Activated CD8-positive, alpha-beta memory T cell treated with anti-CD3 and anti-CD28 coated beads for 24 hours (primary cell): ENCODE data around the gene SPRED3.
"Not testable (repeated sequence)": the region's sequence is repeated elsewhere in the genome, so short reads cannot be mapped to it uniquely, and the experiment has no call there.

Source experiments
- DNase-seq: peaks from one replicate; pipeline ENCODE4 v3.0.0-alpha.2; 2020

The SPRED3 gene

GRCh38 chr19:38392707-38393308 lies 4.3 kb downstream of the SPRED3 start:
- DNase-seq = no peak

DNA sequence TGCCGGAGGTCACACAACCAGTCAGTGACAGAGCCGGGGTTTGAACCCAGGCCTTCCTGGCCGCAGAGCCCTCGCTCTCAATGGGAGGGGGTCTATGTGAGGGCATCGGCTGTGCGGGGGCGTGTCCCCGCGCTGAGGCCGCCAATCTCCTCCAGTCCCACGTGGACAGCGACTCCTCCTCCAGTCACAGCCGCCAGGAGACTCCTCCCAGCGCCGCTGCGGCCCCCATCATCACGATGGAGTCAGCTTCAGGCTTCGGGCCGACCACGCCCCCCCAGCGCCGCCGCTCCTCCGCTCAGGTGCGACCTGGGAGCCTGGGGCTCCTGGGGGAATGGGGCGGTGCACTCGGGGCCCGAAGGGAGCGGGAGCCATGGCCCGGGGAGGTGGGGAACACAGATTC lies 6.0 kb downstream of the SPRED3 start:
- peak; percentile 86 for DNase-seq

GRCh38 chr19:38395381-38396114 lies 7.1 kb downstream of the SPRED3 start:
- peak; percentile 85 for DNase-seq

GRCh38 chr19:38399081-38399480 lies 10.6 kb downstream of the SPRED3 start:
- no peak for DNase-seq

DNA sequence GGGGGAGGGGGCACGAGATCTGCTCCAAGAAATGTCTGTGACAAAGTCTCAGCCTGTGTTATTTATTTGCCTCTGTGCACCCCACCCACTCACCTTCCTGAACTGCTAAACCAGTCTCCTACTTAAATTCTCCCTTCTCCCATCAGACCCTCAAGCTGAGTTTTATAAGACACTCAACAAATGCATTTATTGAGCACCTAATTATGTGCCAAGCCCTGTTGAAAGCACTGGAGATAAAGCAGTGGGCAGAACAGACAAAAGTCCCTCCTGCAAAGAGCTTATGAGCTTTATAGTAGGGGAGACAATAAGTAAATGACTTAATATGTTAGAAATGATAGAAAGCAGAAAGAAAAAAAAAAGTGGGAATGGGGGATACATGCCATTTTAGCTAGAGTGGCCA lies 11.0 kb downstream of the SPRED3 start:
- no peak for DNase-seq

GRCh38 chr19:38400361-38400760 lies 11.9 kb downstream of the SPRED3 start:
- DNase-seq = no peak

DNA sequence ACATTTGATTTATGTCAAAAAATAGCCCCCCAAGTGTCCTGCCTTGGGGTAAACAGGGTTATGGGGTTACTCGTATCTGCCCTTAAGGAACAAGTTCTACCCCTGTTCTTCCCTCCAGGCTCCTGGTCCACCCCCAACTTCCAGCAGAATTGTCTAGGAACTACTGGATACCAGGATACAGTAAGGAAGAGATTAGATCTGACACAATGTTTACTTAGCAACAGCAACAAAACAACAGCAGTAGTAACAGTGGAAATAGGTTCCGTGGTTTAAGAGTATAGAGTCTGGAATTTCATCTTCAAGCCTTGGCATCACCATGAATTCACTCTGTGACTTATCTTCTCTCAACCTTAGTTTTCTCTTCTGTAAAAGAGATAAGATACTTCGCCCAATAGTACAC lies 12.7 kb downstream of the SPRED3 start:
- DNase-seq = no peak

GRCh38 chr19:38402623-38402966 lies 14.1 kb downstream of the SPRED3 start:
- DNase-seq = no peak

DNA sequence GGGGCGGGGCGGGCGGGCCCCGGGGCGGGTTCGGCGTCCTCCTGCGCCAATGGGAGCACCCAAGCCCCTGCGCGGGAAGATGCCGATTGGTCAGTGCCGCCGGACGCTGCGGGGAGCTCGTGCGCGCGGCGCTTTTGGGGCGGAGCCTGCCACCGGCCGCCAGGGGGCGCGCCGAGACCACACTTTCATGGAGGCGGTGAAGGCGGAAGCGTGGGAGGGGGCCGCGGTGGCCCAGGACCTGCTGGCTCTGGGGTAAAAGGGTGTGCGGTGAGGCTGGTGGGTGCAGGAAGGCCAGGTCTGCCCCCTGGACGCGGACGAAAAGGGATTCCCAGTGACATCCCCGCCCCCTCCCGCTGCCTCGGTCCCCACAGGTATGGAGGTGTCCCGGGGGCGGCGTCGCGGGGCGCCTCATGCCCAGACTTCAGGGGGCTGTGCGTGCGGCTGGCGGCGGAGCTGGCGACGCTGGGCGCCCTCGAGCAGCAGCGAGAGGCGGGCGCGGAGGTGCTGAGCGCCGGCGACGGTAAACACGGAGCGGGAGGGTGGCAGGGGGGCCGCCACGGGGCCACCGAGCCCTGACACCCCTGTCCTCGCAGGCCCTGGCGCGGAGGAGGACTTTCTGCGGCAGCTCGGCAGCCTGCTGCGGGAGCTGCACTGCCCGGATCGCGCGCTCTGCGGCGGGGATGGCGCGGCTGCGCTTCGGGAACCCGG lies 14.6 kb downstream of the SPRED3 start, which contains the start of gene FAM98C:
TSS of gene FAM98C (plus strand) at position 127 of the 708 bp plus-strand sequence. CDS start at position 188, 61 bp downstream.
- DNase-seq = peak; percentile 98

- no peak for DNase-seq
These were observed 16.4 kb downstream of the SPRED3 start for GRCh38 chr19:38404858-38405257.

DNA sequence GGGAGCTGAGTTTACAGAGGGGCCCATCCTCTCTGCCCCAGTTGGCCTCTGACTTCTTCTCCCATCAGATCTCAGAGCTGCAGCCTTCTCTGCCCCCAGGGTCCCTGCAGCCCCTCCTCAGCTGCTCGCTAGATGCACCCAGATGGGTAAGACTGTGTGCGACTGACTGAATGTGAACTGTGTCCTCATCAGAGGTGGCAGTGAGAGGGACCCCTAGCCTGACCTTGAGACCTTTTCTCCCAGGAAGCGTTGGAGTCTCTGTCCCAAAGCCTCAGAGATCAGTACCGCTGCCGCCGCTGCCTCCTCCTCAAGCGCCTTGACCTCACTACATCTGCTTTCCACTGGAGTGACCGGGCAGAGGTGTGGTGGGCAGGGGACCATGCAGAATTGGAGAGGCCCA lies 16.8 kb downstream of the SPRED3 start:
- no peak for DNase-seq

GRCh38 chr19:38409631-38410133 lies 21.2 kb downstream of the SPRED3 start:
- no peak for DNase-seq

DNA sequence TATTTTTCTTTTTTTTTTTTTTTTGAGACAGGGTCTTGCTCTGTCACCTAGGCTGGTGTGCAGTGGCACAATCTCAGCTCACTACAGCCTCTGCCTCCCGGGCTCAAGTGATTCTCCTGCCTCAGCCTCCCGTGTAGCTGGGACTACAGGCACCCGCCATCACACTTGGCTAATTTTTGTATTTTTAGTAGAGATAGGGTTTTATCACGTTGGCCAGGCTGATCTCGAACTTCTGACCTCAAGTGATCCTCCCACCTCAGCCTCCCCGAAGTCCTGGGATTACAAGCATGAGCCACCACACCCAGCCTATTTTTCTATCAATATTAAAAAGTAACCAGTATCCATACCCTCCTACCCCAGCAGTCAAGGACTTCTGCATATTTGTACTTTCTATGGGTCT lies 21.9 kb downstream of the SPRED3 start:
- not testable (repeated sequence) for DNase-seq

- DNase-seq = no peak
These were observed 22.7 kb downstream of the SPRED3 start for GRCh38 chr19:38411041-38411712.

GRCh38 chr19:38411898-38412297 lies 23.4 kb downstream of the SPRED3 start:
- not testable (repeated sequence) for DNase-seq

GRCh38 chr19:38412491-38412890 lies 24.0 kb downstream of the SPRED3 start:
- no peak for DNase-seq

DNA sequence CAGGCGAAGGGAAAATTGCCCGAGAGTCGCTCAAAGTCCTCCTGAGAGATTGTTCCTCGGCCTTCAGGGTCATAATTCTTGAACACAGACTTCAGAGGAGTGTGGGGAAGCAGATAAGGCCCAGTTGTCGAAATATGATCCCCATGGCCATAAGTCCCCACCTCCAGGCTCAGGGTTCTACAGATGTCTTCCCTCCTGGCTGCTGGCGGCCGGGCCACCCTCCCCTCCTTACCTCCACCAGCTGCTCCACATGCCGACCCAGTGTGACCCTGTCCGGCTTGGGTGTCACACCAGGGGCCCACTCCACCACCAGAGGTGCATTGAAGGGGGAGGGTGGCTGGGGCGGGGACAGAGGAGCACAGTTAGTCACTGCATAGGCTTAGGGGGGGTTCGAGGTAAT lies 24.5 kb downstream of the SPRED3 start:
- no peak for DNase-seq

- no peak for DNase-seq
These were observed 24.9 kb downstream of the SPRED3 start for GRCh38 chr19:38413416-38413815.

DNA sequence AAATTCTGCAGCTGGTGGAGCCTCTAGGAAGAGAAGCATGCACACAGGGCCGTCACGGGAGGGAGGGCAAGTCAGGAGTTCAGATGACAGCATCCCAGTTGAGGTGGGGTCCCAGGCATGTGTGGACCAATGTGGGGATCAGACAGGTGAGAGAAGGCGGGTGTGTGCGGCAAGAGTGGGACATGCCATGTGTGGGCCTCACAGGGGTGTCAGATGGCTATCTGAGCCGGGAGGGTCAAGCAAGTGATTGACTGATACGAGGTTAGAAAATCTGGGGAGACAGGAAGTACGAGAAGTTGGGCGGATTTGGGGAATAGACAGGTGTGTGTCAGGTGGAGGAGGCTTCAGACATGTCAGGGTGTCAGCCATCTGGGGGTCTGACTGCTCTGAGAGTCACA lies 28.6 kb downstream of the SPRED3 start:
- DNase-seq = no peak

DNA sequence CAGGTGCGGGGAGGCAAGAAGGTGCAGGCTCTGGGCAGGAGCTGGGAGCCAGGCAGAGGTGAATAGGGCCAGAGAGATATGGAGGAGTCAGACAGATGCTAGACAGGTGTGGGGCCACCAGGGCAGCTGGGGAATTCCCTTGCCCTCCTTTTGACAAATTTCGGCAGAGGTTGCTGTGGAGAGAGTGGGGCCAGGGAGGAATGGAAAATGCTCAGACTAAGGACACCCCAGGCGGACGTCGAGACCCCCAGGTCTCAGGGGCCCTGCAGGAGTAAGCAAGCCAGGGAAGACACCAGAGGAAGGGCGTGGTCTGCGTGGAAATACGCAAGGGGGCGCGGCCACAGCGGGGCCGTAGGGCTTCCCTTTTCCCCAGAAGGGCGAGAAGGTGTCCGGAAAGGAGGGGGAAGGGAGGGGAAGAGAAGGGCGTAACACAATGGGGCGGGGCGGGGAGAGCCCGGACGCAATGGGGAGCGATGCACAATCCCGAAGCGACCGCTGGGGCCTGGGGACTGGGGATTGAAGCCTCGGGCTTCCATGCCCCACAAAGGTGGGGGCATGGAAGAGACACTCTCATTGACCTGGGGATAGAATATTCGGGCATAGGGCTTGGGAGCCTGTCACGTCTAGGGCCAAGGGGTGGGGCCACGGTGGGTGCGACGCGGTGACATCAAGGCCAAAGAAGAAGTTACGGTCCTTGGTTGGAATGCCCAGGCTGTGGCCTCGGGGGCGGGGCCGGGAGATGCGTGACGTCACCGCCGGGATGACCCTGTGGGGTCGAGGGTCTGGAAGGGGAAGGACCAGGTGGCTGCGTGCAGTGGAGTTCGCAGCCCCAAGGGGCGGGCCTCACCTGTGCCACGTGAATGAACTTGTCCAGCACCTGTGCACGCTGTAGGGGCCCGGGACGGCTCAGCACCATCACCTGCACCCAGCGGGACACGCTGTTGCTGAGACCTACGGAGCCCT lies 29.3 kb downstream of the SPRED3 start:
- DNase-seq = peak; percentile 81

DNA sequence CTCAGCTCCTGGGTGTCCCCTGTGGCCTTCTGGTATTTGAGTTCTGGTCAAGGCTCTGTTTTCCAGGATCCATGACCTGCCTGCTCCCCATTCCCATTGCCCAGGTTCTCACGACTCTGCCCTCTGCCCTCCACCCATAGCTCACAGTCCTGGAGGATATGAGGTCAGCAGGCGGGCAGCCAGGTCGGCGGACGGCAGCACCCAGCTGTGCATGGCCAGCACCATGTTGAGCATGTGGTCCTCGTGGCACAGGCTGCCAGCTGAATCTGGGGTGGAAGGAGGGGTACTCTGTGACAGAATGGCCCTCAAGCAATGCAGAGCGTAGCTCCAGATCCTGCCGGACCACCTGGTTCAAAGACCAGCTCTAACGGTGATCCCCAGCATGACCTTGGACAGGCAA lies 32.4 kb downstream of the SPRED3 start:
- DNase-seq = no peak

DNA sequence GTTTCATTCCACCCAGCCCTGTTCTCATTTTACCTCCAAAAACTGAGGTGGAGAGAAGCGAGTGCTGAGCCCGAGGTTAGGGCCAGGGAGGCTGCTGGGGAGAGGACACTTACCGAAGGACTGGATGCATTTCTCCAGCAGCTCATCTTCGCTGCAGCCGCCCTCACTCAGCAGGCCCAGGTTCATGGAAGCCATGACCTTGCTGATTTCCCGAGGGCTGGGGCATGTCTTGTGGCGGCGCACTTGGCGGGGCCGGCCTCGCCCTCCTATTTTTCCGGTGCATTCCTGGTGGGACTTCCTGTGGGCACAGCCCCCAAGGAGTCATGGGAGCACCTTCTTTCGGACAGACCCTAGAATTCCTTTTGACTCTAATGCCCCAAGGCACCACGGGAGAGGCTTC lies 33.4 kb downstream of the SPRED3 start:
- no peak for DNase-seq
